Smooth muscle cell (in vitro differentiated cells): ENCODE results near the gene CFAP54. TPM values are rescaled to one million over a fixed set of nuclear protein-coding genes. Genes with fewer than 3 reads are reported as not detected.

ENCODE experiments used
- DNase-seq: peaks from one replicate; lab custom pipeline; 2025; ENCODE audit not compliant: unreplicated experiment; lab: John Stamatoyannopoulos, UW
- H2AFZ ChIP-seq: fragments of 200-600 bp; sonication (generic); 2 replicates; pipeline ENCODE4 v1.6.0; 2016; ENCODE audit warnings: antibody characterized with exemption, low read depth, mild to moderate bottlenecking
- H3F3A ChIP-seq: fragments of 200-600 bp; sonication (generic); 2 replicates; pipeline ENCODE4 v1.6.0; 2017; ENCODE audit warnings: antibody characterized with exemption, low read depth
- H3K27ac ChIP-seq: fragments of 200-600 bp; sonication (generic); 2 replicates; pipeline ENCODE4 v1.5.1; 2016; ENCODE audit warnings: low read depth, mild to moderate bottlenecking
- H3K27me3 ChIP-seq: fragments of 200-600 bp; sonication (generic); 2 replicates; pipeline ENCODE4 v1.6.1; 2016; ENCODE audit warnings: low read depth, mild to moderate bottlenecking
- H3K36me3 ChIP-seq: fragments of 200-600 bp; sonication (generic); 2 replicates; pipeline ENCODE4 v1.5.1; 2016; ENCODE audit warnings: low read depth
- H3K4me1 ChIP-seq: fragments of 200-600 bp; sonication (generic); 2 replicates; pipeline ENCODE4 v1.5.1; 2016; ENCODE audit warnings: low read depth
- H3K4me2 ChIP-seq: fragments of 200-600 bp; sonication (generic); 2 replicates; pipeline ENCODE4 v1.6.0; 2016; ENCODE audit warnings: mild to moderate bottlenecking
- H3K4me3 ChIP-seq: fragments of 200-600 bp; sonication (generic); 2 replicates; pipeline ENCODE4 v1.5.1; 2016; ENCODE audit warnings: mild to moderate bottlenecking
- H3K79me2 ChIP-seq: fragments of 200-600 bp; sonication (generic); 2 replicates; pipeline ENCODE4 v1.6.0; 2016; ENCODE audit warnings: low read depth, mild to moderate bottlenecking
- H3K9ac ChIP-seq: fragments of 200-600 bp; sonication (generic); 2 replicates; pipeline ENCODE4 v1.6.0; 2016; ENCODE audit warnings: low read depth
- H3K9me3 ChIP-seq: fragments of 200-600 bp; sonication (generic); replicated peaks from 2 replicates; pipeline ENCODE4 v1.5.1; 2016; ENCODE audit warnings: low read depth
- H4K20me1 ChIP-seq: fragments of 200-600 bp; sonication (generic); 2 replicates; pipeline ENCODE4 v1.6.0; 2016; ENCODE audit warnings: low read depth
- WGBS: methylation state at CpG from one replicate; pipeline ENCODE4 v1.1.7; 2016; ENCODE audit warnings: low lambda C conversion rate; 5-methylcytosine and 5-hydroxymethylcytosine counted together
- polyA plus RNA-seq: library from polyadenylated mRNA; unstranded; fragments of >200 nt; fragmentation: Nextera tagmentation; extraction: Ambion mirVana; gene quantifications from 2 replicates; pipeline ENCODE4 v1.2.1, GENCODE V29; 2016
- total RNA-seq: library from RNA; depleted of rRNA; stranded (reverse); fragments of >200 nt; gene quantifications from 2 replicates; pipeline ENCODE4 v1.2.3, GENCODE V29; 2014
- TF ChIP-seq, protein P1 (sequence below): fragments of 200-600 bp; sonication (generic); IDR thresholded peaks from 2 replicates; pipeline ENCODE4 v1.5.1; 2017; ENCODE audit warnings: borderline replicate concordance, mild to moderate bottlenecking, antibody characterized with exemption; ENCODE audit not compliant: insufficient read depth, poor library complexity, severe bottlenecking

Gene CFAP54
- total and polyA plus RNA-seq, 2 experiments from 2014 or later: 0.35 to 0.67 TPM

DNA sequence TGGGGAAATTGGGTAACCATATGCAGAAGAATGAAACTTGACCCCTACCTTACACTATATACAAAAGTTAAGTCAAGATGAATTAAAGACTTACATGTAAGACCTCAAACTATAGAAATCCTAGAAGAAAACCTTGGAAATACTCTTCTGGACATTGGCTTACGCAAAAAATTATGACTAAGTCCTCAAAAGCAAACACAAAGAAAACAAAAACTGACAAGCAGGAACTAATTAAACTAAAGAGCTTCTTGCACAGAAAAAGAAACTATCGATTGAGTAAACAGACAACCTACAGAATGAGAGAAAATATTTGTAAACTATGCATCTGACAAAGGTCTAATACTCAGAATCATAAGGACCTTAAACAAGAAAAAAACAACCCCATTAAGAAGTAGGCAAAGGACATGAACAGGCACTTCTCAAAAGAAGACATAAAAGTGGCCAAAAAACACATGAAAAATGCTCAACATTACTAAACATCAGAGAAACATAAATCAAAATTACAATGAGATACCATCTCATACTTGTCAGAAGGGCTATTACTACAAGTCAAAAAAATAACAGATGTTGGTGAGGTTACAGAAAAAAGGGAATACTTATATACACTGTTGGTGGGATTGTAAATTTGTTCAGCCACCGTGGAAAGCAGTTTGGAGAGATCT, 37.0 kb upstream of the CFAP54 start:
- Histone ChIP-seq H3F3A (no peaks in the 10 kb centered on the region), H4K20me1 (no peaks in the 10 kb centered on the region), H3K36me3 (no peaks in the 10 kb centered on the region), H3K4me3 (no peak overlapping the region), H3K9ac (no peak overlapping the region), H3K4me1 (no peaks in the 10 kb centered on the region), H3K79me2 (no peaks in the 10 kb centered on the region), H3K9me3 (no peaks in the 10 kb centered on the region), H2AFZ (no peak overlapping the region), H3K27ac (no peak overlapping the region), H3K27me3 (no peaks in the 10 kb centered on the region), H3K4me2 (no peak overlapping the region)
- DNase-seq: no peak
- TF ChIP-seq, protein P1, sequence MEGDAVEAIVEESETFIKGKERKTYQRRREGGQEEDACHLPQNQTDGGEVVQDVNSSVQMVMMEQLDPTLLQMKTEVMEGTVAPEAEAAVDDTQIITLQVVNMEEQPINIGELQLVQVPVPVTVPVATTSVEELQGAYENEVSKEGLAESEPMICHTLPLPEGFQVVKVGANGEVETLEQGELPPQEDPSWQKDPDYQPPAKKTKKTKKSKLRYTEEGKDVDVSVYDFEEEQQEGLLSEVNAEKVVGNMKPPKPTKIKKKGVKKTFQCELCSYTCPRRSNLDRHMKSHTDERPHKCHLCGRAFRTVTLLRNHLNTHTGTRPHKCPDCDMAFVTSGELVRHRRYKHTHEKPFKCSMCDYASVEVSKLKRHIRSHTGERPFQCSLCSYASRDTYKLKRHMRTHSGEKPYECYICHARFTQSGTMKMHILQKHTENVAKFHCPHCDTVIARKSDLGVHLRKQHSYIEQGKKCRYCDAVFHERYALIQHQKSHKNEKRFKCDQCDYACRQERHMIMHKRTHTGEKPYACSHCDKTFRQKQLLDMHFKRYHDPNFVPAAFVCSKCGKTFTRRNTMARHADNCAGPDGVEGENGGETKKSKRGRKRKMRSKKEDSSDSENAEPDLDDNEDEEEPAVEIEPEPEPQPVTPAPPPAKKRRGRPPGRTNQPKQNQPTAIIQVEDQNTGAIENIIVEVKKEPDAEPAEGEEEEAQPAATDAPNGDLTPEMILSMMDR: no peak
- 82% methylated on average over 3 of the region's 3 CpGs for WGBS

DNA sequence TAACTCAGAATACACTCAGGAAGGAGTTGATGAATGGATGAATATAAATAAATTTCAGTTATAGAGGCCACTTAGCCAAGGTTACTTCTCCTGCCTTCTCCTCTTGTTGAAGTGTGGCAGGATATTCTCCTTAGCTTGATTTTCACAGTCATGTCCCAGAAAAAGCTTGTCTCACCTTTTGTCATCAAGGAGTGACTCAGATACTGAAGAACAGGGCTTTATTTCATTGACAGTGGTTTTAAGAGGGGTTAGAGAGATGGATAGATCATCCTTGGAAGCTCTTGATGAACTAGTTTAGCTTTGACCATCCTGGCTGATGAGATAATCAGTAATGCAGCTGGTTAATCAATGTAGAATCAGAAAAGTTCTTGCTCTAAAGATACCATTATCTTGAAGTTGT, 35.0 kb upstream of the CFAP54 start:
- Histone ChIP-seq H3K4me2 (no peak overlapping the region), H3K79me2 (no peaks in the 10 kb centered on the region), H3K4me3 (no peak overlapping the region), H2AFZ (no peak overlapping the region), H3K9ac (no peak overlapping the region), H3K27ac (no peak overlapping the region), H3K4me1 (no peaks in the 10 kb centered on the region), H3K36me3 (no peaks in the 10 kb centered on the region), H3F3A (no peaks in the 10 kb centered on the region), H4K20me1 (no peaks in the 10 kb centered on the region), H3K9me3 (no peaks in the 10 kb centered on the region), H3K27me3 (no peaks in the 10 kb centered on the region)
- TF ChIP-seq, protein P1: no peak
- no peak for DNase-seq

DNA sequence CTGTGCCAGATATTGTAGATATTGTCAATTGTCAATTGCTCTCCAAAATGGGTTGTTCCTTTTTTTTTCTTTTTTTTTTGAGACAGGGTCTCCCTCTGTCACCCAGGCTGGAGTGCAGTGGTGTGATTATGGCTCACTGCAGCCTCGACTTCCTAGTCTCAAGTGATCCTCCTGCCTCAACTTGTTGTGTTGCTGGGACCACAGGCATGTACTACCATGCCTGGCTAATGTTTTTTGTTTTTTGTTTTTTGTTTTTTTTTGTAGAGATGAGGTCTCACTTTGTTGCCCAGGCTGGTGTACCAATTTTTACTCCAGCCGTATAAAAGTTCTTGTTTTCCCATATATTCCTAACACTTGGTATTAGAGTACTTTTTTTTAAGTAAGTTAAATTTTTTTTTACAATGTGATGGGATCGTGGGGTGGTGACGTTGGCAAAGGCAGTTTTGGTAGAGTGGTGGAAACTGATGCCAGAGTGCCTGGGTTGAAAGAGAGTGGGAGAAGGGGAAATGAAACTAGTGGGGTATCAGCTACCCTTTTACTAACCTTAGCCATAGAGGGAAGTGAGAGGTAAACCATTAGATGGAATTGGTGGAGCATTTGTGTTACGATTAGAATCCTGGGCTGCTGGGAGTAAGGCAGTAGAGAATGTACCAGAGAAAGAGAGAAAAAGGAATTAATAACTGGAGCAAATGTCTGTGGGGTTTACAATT, 33.0 kb upstream of the CFAP54 start:
- no peak overlapping the region for H3K4me2 ChIP-seq
- TF ChIP-seq, protein P1: no peak
- H2AFZ ChIP-seq: no peak overlapping the region
- H3K27ac ChIP-seq: no peak overlapping the region
- no peaks in the 10 kb centered on the region for H3K36me3 ChIP-seq
- H3K79me2 ChIP-seq: no peaks in the 10 kb centered on the region
- no peaks in the 10 kb centered on the region for H4K20me1 ChIP-seq
- H3K4me3 ChIP-seq: no peak overlapping the region
- no peak for DNase-seq
- no peaks in the 10 kb centered on the region for H3K27me3 ChIP-seq
- H3F3A ChIP-seq: no peaks in the 10 kb centered on the region
- H3K9ac ChIP-seq: no peak overlapping the region
- WGBS: 91% methylated on average over 5 of the region's 5 CpGs
- no peaks in the 10 kb centered on the region for H3K9me3 ChIP-seq
- no peaks in the 10 kb centered on the region for H3K4me1 ChIP-seq
